GM21515 (cell line): ENCODE data around the gene TDRD9.

Experiments
- ATAC-seq: cut with Tn5 transposase; IDR thresholded peaks from one replicate; pipeline ENCODE4 v1.9.1; 2021; ENCODE audit not compliant: unreplicated experiment

The TDRD9 gene

GRCh38 chr14:104025534-104025933, 97.3 kb downstream of the TDRD9 start:
- ATAC-seq, result no peak

DNA sequence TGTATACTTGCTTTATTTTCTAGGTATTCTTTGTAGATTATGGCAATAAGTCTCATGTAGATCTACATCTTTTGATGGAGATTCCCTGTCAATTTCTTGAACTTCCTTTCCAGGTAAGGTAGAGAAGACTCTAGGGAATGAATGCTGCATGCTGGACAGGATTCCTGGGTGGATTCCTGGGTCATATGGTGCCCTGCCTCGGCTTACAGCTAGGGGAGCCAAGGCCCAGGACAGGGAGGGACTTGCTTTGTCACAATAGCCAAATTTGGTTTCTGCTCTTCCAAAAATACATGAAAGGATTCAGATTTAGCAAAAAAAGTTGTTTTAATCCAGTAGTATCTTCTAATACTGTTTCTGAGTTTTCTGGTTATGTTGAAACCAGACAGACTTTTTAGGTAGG, 97.8 kb downstream of the TDRD9 start:
- ATAC-seq, result no peak

DNA sequence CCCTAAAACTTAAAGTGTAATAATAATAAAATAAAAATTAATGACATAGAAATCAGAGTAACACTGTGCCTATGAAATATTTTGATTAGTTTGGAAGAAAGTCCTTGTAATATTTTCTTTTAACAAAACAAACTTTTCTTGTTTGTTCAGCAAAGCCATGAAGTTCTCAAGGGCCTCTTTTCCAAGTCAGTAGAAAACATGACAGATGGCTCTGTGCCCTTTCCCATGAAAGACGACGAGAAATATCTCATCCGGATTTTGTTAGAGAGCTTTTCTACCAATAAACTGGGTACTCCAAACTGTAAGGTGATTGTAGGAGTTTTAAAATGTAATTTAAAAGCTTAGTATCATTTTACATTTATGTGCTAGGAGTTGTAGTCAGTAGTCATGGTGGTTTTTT, 102.7 kb downstream of the TDRD9 start:
- no peak for ATAC-seq

DNA sequence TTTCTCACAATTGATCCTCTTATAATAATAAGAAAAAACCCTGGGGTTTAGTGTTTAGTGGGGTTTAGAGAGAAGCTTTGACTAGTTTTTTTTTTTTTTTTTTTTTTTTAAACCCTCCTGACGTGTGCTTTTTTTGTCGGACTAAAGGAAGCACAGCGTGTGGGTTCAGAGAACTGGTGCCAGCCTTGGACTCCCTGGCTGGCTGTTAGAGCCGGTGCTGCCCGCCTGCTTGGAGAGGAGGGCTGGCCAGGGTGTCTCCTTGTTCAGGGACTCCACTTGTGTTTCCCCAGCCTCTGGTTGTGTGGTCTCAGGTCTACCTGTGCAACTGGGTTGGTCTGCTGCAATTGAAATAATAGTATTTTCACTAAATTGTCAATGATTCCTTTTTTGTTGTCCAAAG, 103.1 kb downstream of the TDRD9 start:
- no peak for ATAC-seq

GRCh38 chr14:104034976-104035699, 106.9 kb downstream of the TDRD9 start:
- no peak for ATAC-seq

GRCh38 chr14:104036212-104036611, 108.0 kb downstream of the TDRD9 start:
- ATAC-seq, result no peak

GRCh38 chr14:104037074-104037473, 108.8 kb downstream of the TDRD9 start:
- ATAC-seq, result no peak

GRCh38 chr14:104037903-104038302, 109.6 kb downstream of the TDRD9 start:
- no peak for ATAC-seq

- no peak for ATAC-seq
These were observed 111.0 kb downstream of the TDRD9 start for GRCh38 chr14:104039214-104039613.

GRCh38 chr14:104040539-104040938, 112.3 kb downstream of the TDRD9 start:
- no peak for ATAC-seq

GRCh38 chr14:104041430-104042104, 113.3 kb downstream of the TDRD9 start:
- ATAC-seq, result no peak

DNA sequence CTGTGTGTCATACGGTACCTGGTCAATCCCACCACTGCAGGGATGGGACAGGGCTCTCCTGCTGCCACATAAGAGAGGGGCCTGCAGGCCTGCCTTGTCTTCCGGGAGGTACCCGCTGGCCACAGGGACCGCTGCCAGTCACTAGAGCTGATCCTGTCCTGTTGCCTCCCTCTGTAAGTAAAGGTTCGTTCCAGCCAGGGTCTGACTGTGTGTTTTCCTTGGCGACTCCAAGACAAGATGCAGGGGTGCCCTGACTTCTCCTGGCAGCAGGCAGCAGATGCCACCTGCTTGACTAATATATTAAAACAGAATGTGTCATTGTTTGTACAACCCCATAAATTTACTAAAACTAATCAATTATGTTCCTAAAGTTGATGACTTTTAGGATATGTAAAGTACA, 115.8 kb downstream of the TDRD9 start:
- no peak for ATAC-seq

GRCh38 chr14:104047761-104048160, 119.5 kb downstream of the TDRD9 start:
- no peak for ATAC-seq

DNA sequence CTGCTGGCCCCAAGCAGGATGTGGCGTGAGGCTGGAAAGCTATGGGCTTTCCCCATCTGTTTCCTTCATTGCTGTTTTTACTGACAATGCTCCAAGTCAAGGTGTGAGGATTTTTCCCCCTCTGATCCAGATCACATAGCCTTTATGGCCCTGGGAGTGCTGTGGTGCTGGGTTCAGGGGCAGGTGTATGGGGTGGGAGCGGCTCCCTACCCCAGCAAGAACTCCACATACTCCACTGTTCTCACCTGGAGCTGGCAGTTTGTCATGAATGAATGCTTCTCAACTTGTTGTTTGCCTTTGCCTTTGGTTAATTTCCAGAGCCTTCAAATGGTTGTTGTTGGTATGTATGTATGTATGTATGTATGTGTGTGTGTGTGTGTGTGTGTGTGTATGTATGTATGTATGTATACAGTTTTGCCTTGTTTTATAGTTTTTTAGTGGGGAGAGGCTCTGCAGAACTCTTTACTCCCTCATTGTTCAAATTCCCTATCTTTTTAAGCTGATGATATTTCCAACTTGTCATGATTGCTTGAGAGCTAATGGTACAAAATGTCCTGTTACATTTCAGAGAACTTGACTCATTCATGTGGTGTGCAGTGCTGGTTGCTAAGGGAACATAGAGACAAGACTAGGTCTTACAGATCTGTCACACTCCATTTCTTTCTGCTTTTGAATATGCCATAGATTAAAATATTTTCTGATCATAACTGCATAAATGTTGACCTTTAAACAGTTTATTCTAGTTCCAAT, 120.7 kb downstream of the TDRD9 start:
- ATAC-seq, result no peak

DNA sequence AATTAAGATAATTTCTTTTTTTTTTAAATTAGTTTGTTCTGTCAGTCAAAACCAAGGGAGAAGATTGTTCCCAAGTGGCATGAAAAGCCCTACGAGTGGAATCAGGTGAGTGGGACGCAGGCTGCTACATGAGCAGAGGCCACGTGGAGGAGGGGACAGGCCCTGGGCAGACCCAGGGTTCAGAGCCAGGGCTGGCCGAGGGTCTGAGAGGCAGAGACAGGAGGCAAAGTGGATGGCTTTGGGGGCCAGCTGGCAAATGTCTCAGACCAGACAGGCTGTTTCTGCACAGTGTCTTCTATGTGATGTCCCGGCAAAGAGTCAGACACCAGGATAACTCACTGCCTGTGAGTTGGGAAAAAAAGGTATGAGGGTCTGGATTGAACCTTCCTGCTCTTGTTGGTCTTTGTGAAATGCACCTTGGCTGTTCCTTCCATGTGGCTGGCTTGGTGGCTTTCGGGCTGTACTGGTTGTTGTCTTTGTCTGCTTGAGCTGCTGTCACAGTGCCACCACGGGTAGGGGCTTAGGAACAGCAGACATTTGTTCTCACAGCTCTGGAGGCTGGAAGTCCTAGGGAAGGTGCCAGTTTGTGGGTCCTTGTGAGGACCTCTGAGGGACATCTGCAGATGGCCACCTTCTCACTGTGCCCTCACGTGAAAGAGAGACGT, 121.5 kb downstream of the TDRD9 start:
- ATAC-seq, result no peak

- ATAC-seq, result no peak
These were observed 123.0 kb downstream of the TDRD9 start for GRCh38 chr14:104051092-104051813.

- no peak for ATAC-seq
These were observed 126.1 kb downstream of the TDRD9 start for GRCh38 chr14:104054222-104054905.

- no peak for ATAC-seq
These were observed 134.0 kb downstream of the TDRD9 start for GRCh38 chr14:104062281-104062680.

- no peak for ATAC-seq
These were observed 135.7 kb downstream of the TDRD9 start for GRCh38 chr14:104064003-104064402.

DNA sequence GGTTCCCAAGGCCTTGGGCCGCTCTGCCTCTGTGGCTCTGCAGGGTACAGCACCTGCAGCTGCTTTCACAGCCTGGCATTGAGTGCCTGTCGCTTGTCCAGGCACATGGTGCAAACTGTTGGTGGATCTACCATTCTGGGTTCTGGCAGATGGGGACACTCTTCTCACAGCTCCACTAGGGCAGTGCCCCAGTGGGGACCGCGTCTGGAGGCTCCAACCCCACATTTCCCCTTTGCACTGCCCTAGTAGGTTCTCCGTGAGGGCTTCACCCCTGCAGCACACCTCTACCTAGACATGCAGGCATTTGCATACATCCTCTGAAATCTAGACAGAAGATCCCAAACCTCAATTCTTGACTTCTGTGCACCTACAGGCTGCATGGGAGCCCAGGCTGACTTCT, 138.0 kb downstream of the TDRD9 start:
- ATAC-seq, result no peak
